Esophagus squamous epithelium (tissue), 4 donors: Measurements from ENCODE around the gene PARL.

Experiments
- POLR2A ChIP-seq, 4 donors: fragments of 450-650 bp; IDR thresholded peaks; one replicate each; pipeline ENCODE4 v1.6.1; 2017; ENCODE audit warnings: antibody characterized with exemption in 4 of 4, mild to moderate bottlenecking in 4 of 4, moderate library complexity in 3 of 4
- TF ChIP-seq, protein P1 (sequence below), 6 experiments: fragments of 450-650 bp in 4 of 6; fragments of 200-600 bp in 2 of 6; sonication (generic) in 2 of 6; IDR thresholded peaks; one replicate each; pipeline ENCODE4 v1.5.1; 2016 to 2019; ENCODE audit warnings: antibody characterized with exemption in 6 of 6, mild to moderate bottlenecking in 4 of 6, moderate library complexity in 4 of 6

DNA sequence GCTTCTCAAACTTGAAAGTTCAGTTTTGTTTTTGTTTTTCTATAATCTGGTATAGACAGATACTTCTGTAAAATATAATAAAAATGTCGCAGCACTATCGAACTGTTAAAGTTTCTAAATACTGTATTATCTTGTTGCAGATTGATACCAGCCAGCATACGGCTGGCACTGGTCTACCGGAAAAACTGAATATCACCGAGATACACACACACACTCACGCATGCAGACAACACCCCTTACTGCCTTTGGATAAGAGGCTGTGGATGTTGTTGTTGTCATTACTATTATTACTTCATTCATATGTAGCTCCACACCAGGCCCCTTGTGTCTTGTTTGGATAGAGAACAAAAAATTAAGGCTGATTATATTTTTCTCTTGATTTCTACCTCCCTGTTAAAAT is 91.7 kb downstream of the PARL start:
- TF ChIP-seq, protein P1, sequence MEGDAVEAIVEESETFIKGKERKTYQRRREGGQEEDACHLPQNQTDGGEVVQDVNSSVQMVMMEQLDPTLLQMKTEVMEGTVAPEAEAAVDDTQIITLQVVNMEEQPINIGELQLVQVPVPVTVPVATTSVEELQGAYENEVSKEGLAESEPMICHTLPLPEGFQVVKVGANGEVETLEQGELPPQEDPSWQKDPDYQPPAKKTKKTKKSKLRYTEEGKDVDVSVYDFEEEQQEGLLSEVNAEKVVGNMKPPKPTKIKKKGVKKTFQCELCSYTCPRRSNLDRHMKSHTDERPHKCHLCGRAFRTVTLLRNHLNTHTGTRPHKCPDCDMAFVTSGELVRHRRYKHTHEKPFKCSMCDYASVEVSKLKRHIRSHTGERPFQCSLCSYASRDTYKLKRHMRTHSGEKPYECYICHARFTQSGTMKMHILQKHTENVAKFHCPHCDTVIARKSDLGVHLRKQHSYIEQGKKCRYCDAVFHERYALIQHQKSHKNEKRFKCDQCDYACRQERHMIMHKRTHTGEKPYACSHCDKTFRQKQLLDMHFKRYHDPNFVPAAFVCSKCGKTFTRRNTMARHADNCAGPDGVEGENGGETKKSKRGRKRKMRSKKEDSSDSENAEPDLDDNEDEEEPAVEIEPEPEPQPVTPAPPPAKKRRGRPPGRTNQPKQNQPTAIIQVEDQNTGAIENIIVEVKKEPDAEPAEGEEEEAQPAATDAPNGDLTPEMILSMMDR (IDR thresholded peaks at IDR 0.05), result no peak
- no peak for TF ChIP-seq POLR2A (IDR thresholded peaks at IDR 0.05)
